ENCODE data around the gene KSR1.
"Not testable (repeated sequence)": the region's sequence is repeated elsewhere in the genome, so short reads cannot be mapped to it uniquely, and the experiment has no call there.

Gene KSR1

GRCh38 chr17:27456681-27457359 lies 572 bp downstream of the KSR1 start:
- TF ChIP-seq ZNF274 (IDR thresholded peaks at IDR 0.05; ENCODE audit: low read depth, low read length), result no peak

GRCh38 chr17:27457360-27457715 lies 1.1 kb downstream of the KSR1 start:
- TF ChIP-seq ZNF274 (IDR thresholded peaks at IDR 0.05; ENCODE audit: low read depth, low read length), result no peak
- H3K4me3 ChIP-seq (ENCODE audit: low read length), result peak overlapping the region; percentile 88

More at GRCh38 chr17:27456681-27457359, 572 bp downstream of the KSR1 start:
- peak overlapping the region; percentile 88 for H3K4me3 ChIP-seq (ENCODE audit: low read length)

- peak overlapping the region; percentile 88 for H3K4me3 ChIP-seq (ENCODE audit: low read length)
Measured at GRCh38 chr17:27457731-27458523, 1.7 kb downstream of the KSR1 start.

GRCh38 chr17:27458524-27458908 lies 2.3 kb downstream of the KSR1 start:
- TF ChIP-seq ZNF274 (IDR thresholded peaks at IDR 0.05; ENCODE audit: low read depth, low read length), result no peak
- H3K4me3 ChIP-seq (ENCODE audit: low read length), result peak overlapping the region; percentile 88

More at GRCh38 chr17:27457731-27458523, 1.7 kb downstream of the KSR1 start:
- TF ChIP-seq ZNF274 (IDR thresholded peaks at IDR 0.05; ENCODE audit: low read depth, low read length), result no peak

- no peak overlapping the region for H3K4me3 ChIP-seq (ENCODE audit: low read length)
- no peak for TF ChIP-seq ZNF274 (IDR thresholded peaks at IDR 0.05; ENCODE audit: low read depth, low read length)
Measured at GRCh38 chr17:27459433-27459832, 3.2 kb downstream of the KSR1 start.

GRCh38 chr17:27460196-27460725 lies 4.0 kb downstream of the KSR1 start:
- no peak overlapping the region for H3K4me3 ChIP-seq (ENCODE audit: low read length)
- TF ChIP-seq ZNF274 (IDR thresholded peaks at IDR 0.05; ENCODE audit: low read depth, low read length), result no peak

GRCh38 chr17:27461192-27461859 lies 5.1 kb downstream of the KSR1 start:
- no peak for TF ChIP-seq ZNF274 (IDR thresholded peaks at IDR 0.05; ENCODE audit: low read depth, low read length)
- H3K4me3 ChIP-seq (ENCODE audit: low read length), result no peak overlapping the region

GRCh38 chr17:27462149-27462548 lies 5.9 kb downstream of the KSR1 start:
- TF ChIP-seq ZNF274 (IDR thresholded peaks at IDR 0.05; ENCODE audit: low read depth, low read length), result no peak
- no peak overlapping the region for H3K4me3 ChIP-seq (ENCODE audit: low read length)

- TF ChIP-seq ZNF274 (IDR thresholded peaks at IDR 0.05; ENCODE audit: low read depth, low read length), result no peak
- no peak overlapping the region for H3K4me3 ChIP-seq (ENCODE audit: low read length)
Measured at GRCh38 chr17:27462714-27463113, 6.5 kb downstream of the KSR1 start.

- TF ChIP-seq ZNF274 (IDR thresholded peaks at IDR 0.05; ENCODE audit: low read depth, low read length), result no peak
- no peak overlapping the region; the same call in 1 of the 2 replicates for H3K4me3 ChIP-seq (ENCODE audit: low read length)
Measured at GRCh38 chr17:27463235-27463677, 7.0 kb downstream of the KSR1 start.

GRCh38 chr17:27464019-27464418 lies 7.8 kb downstream of the KSR1 start:
- not testable (repeated sequence) for H3K4me3 ChIP-seq (ENCODE audit: low read length)

- TF ChIP-seq ZNF274 (IDR thresholded peaks at IDR 0.05; ENCODE audit: low read depth, low read length), result no peak
- no peak overlapping the region for H3K4me3 ChIP-seq (ENCODE audit: low read length)
Measured at GRCh38 chr17:27464431-27464830, 8.2 kb downstream of the KSR1 start.

GRCh38 chr17:27465875-27466274 lies 9.6 kb downstream of the KSR1 start:
- H3K4me3 ChIP-seq (ENCODE audit: low read length), result not testable (repeated sequence)

- no peak for TF ChIP-seq ZNF274 (IDR thresholded peaks at IDR 0.05; ENCODE audit: low read depth, low read length)
- H3K4me3 ChIP-seq (ENCODE audit: low read length), result peak overlapping the region; percentile 14; the same call in 1 of the 2 replicates
Measured at GRCh38 chr17:27466376-27466742, 10.1 kb downstream of the KSR1 start.
